Measurements from ENCODE around the gene LRMDA. TPM values are rescaled to one million over a fixed set of nuclear protein-coding genes. Genes with fewer than 3 reads are reported as not detected.
"Not testable (repeated sequence)": the region's sequence is repeated elsewhere in the genome, so short reads cannot be mapped to it uniquely, and the experiment has no call there.

The LRMDA gene
- total RNA-seq, 1 experiment from 2014 or later = 4.8 TPM

DNA sequence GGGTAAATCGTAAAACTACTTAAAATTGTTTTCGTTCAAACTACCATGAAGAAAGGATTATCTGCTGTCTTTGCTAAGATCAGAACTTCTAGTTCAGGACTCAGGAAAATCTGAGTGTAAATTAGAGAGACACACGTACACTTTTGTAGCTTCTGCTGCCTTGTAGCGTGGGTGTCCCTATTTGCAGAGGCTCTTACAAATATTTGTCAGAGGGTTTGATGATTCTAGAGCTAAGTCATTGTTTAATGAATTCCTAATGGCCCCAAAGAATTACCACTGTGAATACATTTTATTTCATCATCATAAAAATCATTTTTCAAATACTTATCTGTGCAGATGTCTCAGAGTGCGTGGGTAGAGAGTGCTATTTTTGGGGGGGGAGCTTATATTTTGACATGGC is 314.9 kb downstream of the LRMDA start (continued):
- TF ChIP-seq CTCF (IDR thresholded peaks at IDR 0.05 in 2 of 3, conservative IDR thresholded peaks at IDR 0.05 in 1 of 3; ENCODE audit: borderline replicate concordance in 1 of 3, insufficient read depth in 1 of 3, low read depth in 2 of 3, low read length in 2 of 3) (no peak), YY1 (IDR thresholded peaks at IDR 0.05; ENCODE audit: extremely low read depth, insufficient replicate concordance, low read depth, low read length) (no peak), POLR2AphosphoS5 (IDR thresholded peaks at IDR 0.05; ENCODE audit: low read depth, low read length) (no peak), ZFX (IDR thresholded peaks at IDR 0.05) (no peak), EGR1 (IDR thresholded peaks at IDR 0.05; ENCODE audit: low read depth) (no peak), RAD21 (IDR thresholded peaks at IDR 0.05; ENCODE audit: low read depth) (no peak), ELF1 (IDR thresholded peaks at IDR 0.05; ENCODE audit: borderline replicate concordance, low read depth) (no peak), ZBTB33 (IDR thresholded peaks at IDR 0.05; ENCODE audit: extremely low read depth, insufficient replicate concordance, low read length) (no peak)

- H3K79me2 ChIP-seq (ENCODE audit: insufficient read depth, low read length); DNase-seq (ENCODE audit: low read depth, low spot score); intact Hi-C loops (cut with micrococcal nuclease); H4K20me1 ChIP-seq (ENCODE audit: insufficient read depth); H3K27me3 ChIP-seq (ENCODE audit: insufficient read depth, low read length); BruUV-seq (replicated peaks); H3K36me3 ChIP-seq (ENCODE audit: control insufficient read depth in 1 of 2, insufficient read depth in 2 of 2, low read length in 2 of 2); H3K9me3 ChIP-seq (ENCODE audit: control insufficient read depth in 1 of 2, insufficient read depth in 1 of 2, low read depth in 1 of 2, low read length in 2 of 2); H3K27ac ChIP-seq (ENCODE audit: low read depth, low read length); H3K9me2 ChIP-seq (ENCODE audit: insufficient read depth); ATAC-seq; H3K4me2 ChIP-seq (ENCODE audit: low read length); CTCF ChIA-PET; H3K9ac ChIP-seq (ENCODE audit: low read length); POLR2A ChIA-PET; H3K4me3 ChIP-seq (replicated peaks in 1 of 2; ENCODE audit: low read depth in 1 of 2, low read length in 2 of 2); RAD21 ChIA-PET (ENCODE audit: low non-redundant PET in 1 of 2, low total read pairs in 2 of 2, uncharacterized antibody in 2 of 2, unreplicated experiment in 2 of 2); H2AFZ ChIP-seq (ENCODE audit: low read depth, low read length, poor library complexity, severe bottlenecking); H3K4me1 ChIP-seq (ENCODE audit: control insufficient read depth in 1 of 2, insufficient read depth in 2 of 2, low read length in 2 of 2): not testable (repeated sequence)
Measured at GRCh38 chr10:75750093-75750875, 318.9 kb downstream of the LRMDA start.

All from HCT116 (cell line).